ENCODE data around the gene AKR1A1. TPM values are rescaled to one million over a fixed set of nuclear protein-coding genes. Genes with fewer than 3 reads are reported as not detected.

AKR1A1 gene
- total RNA-seq, 1 donor from 2014 or later: 133 TPM

- DNase-seq (ENCODE audit: extremely low read depth, low read depth, low spot score): no peak
These were observed 60.1 kb downstream of the AKR1A1 start for GRCh38 chr1:45610589-45611226.

DNA sequence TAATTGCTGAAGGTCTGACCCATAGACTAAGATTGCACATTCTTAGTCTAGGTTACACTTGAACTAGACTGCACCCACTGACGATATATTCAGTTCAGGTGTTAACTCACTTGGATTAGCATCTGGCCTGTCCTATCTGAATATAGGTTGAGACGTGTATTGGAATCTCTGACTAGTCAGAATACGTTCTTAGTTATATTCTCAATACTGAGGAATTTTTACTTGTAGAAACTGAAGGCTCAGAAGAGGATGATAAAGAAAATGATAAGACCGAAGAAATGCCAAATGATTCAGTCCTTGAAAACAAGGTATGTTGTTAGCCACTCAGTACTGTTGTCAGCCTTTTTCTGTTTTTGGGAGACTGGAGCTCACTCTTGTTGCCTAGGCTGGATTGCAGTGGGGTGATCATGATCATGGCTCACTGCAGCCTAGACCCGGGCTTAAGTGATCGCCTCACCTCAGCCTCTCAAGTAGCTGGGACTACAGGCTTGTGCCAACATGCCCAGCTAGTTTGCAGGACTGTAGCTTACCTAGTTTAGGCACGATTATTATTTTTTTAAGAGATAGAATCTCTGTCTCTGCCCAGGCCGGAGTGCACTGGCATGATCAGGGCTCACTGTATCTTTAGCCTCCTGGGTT is 62.4 kb downstream of the AKR1A1 start:
- no peak for DNase-seq (ENCODE audit: extremely low read depth, low read depth, low spot score)

GRCh38 chr1:45615885-45616284 is 65.3 kb downstream of the AKR1A1 start:
- no peak for DNase-seq (ENCODE audit: extremely low read depth, low read depth, low spot score)

DNA sequence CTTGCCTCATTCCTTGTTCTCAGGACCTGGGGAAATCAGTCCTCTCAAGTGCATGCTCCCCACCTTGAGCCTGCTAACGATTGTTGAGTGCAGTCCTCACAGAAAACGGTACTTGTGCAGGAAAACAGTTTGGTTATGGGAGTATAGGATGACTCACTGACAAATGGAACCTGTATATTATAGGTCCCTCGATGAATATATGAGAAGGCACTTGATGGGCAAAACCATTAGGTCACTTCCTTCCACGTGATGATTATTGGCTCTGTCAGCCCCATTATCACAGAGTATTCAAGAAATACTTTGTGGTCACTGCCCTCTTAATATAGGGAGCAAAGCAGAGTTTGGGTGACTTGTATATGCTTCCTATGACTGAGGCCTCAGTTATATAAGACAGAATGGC is 67.0 kb downstream of the AKR1A1 start:
- DNase-seq (ENCODE audit: extremely low read depth, low read depth, low spot score): no peak

- DNase-seq (ENCODE audit: extremely low read depth, low read depth, low spot score): no peak
These were observed 68.7 kb downstream of the AKR1A1 start for GRCh38 chr1:45619149-45619921.

Other genes with a start within 250 kb of the AKR1A1 start
- 0.24 and 2.1 TPM in 2 replicates for gene HPDL, start 223.9 kb upstream of the AKR1A1 start, total RNA-seq
- 11.0 TPM in 2 replicates for gene TOE1, start 210.7 kb upstream of the AKR1A1 start, total RNA-seq
- 8.0 and 12.8 TPM in 2 replicates for gene MUTYH, start 210.4 kb upstream of the AKR1A1 start, total RNA-seq
- gene TESK2, start 59.7 kb upstream of the AKR1A1 start, total RNA-seq: 1.1 and 2.6 TPM in 2 replicates
- gene CCDC163, start 50.8 kb upstream of the AKR1A1 start, total RNA-seq: 0.53 and 2.1 TPM in 2 replicates
- gene MMACHC, start 50.5 kb upstream of the AKR1A1 start, total RNA-seq: 1.8 and 2.2 TPM in 2 replicates
- 556 and 885 TPM in 2 replicates for gene PRDX1, start 28.9 kb upstream of the AKR1A1 start, total RNA-seq
- gene NASP, start 33.2 kb downstream of the AKR1A1 start, total RNA-seq: 41.2 and 68.8 TPM in 2 replicates
- gene CCDC17, start 73.2 kb downstream of the AKR1A1 start, total RNA-seq: 0.82 and 1.9 TPM in 2 replicates
- 78.6 and 83.0 TPM in 2 replicates for gene GPBP1L1, start 135.7 kb downstream of the AKR1A1 start, total RNA-seq
- 25.8 and 34.5 TPM in 2 replicates for gene TMEM69, start 137.4 kb downstream of the AKR1A1 start, total RNA-seq
- gene IPP, start 199.8 kb downstream of the AKR1A1 start, total RNA-seq: 6.2 and 6.6 TPM in 2 replicates

Measured in glomerular endothelial cell (primary cell).